ENCODE measurements around the gene GJB3.

Gene GJB3

GRCh38 chr1:34792424-34792823, 11.4 kb downstream of the GJB3 start:
- no peak overlapping the region for H3K4me3 ChIP-seq (ENCODE audit: low read length)
- no peak for DNase-seq
- peaks cover 76% of the 10 kb centered on the region for H3K27me3 ChIP-seq (replicated peaks; ENCODE audit: insufficient read depth, low read length)
- no peak overlapping the region for H3K4me2 ChIP-seq (ENCODE audit: low read depth, low read length)
- peaks cover 5% of the 10 kb centered on the region for H3K4me1 ChIP-seq (ENCODE audit: low read length)
- no peaks in the 10 kb centered on the region for H3K36me3 ChIP-seq (replicated peaks; ENCODE audit: insufficient read depth, low read length)
- no peaks in the 10 kb centered on the region for H3K9me2 ChIP-seq (replicated peaks; ENCODE audit: insufficient read depth, low read length)
- H3K9ac ChIP-seq (ENCODE audit: low read length) = no peak overlapping the region
- H4K20me1 ChIP-seq (ENCODE audit: insufficient read depth, low read length) = no peaks in the 10 kb centered on the region
- no peak overlapping the region for H2AFZ ChIP-seq (ENCODE audit: low read length)
- H3K79me2 ChIP-seq (ENCODE audit: low read length) = no peaks in the 10 kb centered on the region
- 0 out of 2 replicates have a peak, but pooled peaks cover 4% of the 10 kb centered on the region for H3F3A ChIP-seq (ENCODE audit: insufficient read depth, low read length)
- no peaks in the 10 kb centered on the region for H3K9me3 ChIP-seq (replicated peaks; ENCODE audit: insufficient read depth, low read length)
- no peak for TF ChIP-seq EZH2 (optimal IDR thresholded peaks at IDR 0.05; ENCODE audit: low read depth, low read length)
- TF ChIP-seq EZH2phosphoT487 (IDR thresholded peaks at IDR 0.05; ENCODE audit: low read length) = no peak
- TF ChIP-seq, protein P1, sequence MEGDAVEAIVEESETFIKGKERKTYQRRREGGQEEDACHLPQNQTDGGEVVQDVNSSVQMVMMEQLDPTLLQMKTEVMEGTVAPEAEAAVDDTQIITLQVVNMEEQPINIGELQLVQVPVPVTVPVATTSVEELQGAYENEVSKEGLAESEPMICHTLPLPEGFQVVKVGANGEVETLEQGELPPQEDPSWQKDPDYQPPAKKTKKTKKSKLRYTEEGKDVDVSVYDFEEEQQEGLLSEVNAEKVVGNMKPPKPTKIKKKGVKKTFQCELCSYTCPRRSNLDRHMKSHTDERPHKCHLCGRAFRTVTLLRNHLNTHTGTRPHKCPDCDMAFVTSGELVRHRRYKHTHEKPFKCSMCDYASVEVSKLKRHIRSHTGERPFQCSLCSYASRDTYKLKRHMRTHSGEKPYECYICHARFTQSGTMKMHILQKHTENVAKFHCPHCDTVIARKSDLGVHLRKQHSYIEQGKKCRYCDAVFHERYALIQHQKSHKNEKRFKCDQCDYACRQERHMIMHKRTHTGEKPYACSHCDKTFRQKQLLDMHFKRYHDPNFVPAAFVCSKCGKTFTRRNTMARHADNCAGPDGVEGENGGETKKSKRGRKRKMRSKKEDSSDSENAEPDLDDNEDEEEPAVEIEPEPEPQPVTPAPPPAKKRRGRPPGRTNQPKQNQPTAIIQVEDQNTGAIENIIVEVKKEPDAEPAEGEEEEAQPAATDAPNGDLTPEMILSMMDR (IDR thresholded peaks at IDR 0.05; ENCODE audit: low read length) = no peak
- H3K27ac ChIP-seq (ENCODE audit: low read length) = no peak overlapping the region

GRCh38 chr1:34792868-34793727, 12.1 kb downstream of the GJB3 start, which contains the start of gene GJA4:
TSS of gene GJA4 (plus strand) at chr1:34792999. CDS start at chr1:34794214, 1,215 bp downstream.
- Histone ChIP-seq H3K4me1 (ENCODE audit: low read length) (peaks cover 5% of the 10 kb centered on the region), H3K4me3 (ENCODE audit: low read length) (no peak within 1 kb of the TSS), H3K36me3 (replicated peaks; ENCODE audit: insufficient read depth, low read length) (no peaks in the 10 kb centered on the region), H3K9me3 (replicated peaks; ENCODE audit: insufficient read depth, low read length) (no peaks in the 10 kb centered on the region), H3F3A (ENCODE audit: insufficient read depth, low read length) (0 out of 2 replicates have a peak, but pooled peaks cover 4% of the 10 kb centered on the region), H3K9ac (ENCODE audit: low read length) (no peak within 1 kb of the TSS), H3K27me3 (replicated peaks; ENCODE audit: insufficient read depth, low read length) (peaks cover 75% of the 10 kb centered on the region), H3K27ac (ENCODE audit: low read length) (no peak within 1 kb of the TSS), H3K79me2 (ENCODE audit: low read length) (no peaks in the 10 kb centered on the region), H4K20me1 (ENCODE audit: insufficient read depth, low read length) (no peaks in the 10 kb centered on the region), H2AFZ (ENCODE audit: low read length) (no peak within 1 kb of the TSS), H3K9me2 (replicated peaks; ENCODE audit: insufficient read depth, low read length) (no peaks in the 10 kb centered on the region), H3K4me2 (ENCODE audit: low read depth, low read length) (no peak within 1 kb of the TSS)
- DNase-seq = no peak
- TF ChIP-seq EZH2 (optimal IDR thresholded peaks at IDR 0.05; ENCODE audit: low read depth, low read length) = no peak
- TF ChIP-seq, protein P1 (IDR thresholded peaks at IDR 0.05; ENCODE audit: low read length) = no peak
- TF ChIP-seq EZH2phosphoT487 (IDR thresholded peaks at IDR 0.05; ENCODE audit: low read length) = no peak

GRCh38 chr1:34794001-34794789, 13.2 kb downstream of the GJB3 start:
- H3K27me3 ChIP-seq (replicated peaks; ENCODE audit: insufficient read depth, low read length) = peaks cover 74% of the 10 kb centered on the region
- no peaks in the 10 kb centered on the region for H3K9me3 ChIP-seq (replicated peaks; ENCODE audit: insufficient read depth, low read length)
- no peak overlapping the region for H2AFZ ChIP-seq (ENCODE audit: low read length)
- no peaks in the 10 kb centered on the region for H4K20me1 ChIP-seq (ENCODE audit: insufficient read depth, low read length)
- DNase-seq = no peak
- no peak overlapping the region for H3K27ac ChIP-seq (ENCODE audit: low read length)
- H3K4me3 ChIP-seq (ENCODE audit: low read length) = no peak overlapping the region
- no peak overlapping the region for H3K4me2 ChIP-seq (ENCODE audit: low read depth, low read length)
- no peaks in the 10 kb centered on the region for H3K9me2 ChIP-seq (replicated peaks; ENCODE audit: insufficient read depth, low read length)
- no peaks in the 10 kb centered on the region for H3K79me2 ChIP-seq (ENCODE audit: low read length)
- TF ChIP-seq, protein P1 (IDR thresholded peaks at IDR 0.05; ENCODE audit: low read length) = no peak
- TF ChIP-seq EZH2 (optimal IDR thresholded peaks at IDR 0.05; ENCODE audit: low read depth, low read length) = no peak
- no peak for TF ChIP-seq EZH2phosphoT487 (IDR thresholded peaks at IDR 0.05; ENCODE audit: low read length)
- H3K4me1 ChIP-seq (ENCODE audit: low read length) = peaks cover 5% of the 10 kb centered on the region
- no peak overlapping the region for H3K9ac ChIP-seq (ENCODE audit: low read length)
- no peaks in the 10 kb centered on the region for H3K36me3 ChIP-seq (replicated peaks; ENCODE audit: insufficient read depth, low read length)
- H3F3A ChIP-seq (ENCODE audit: insufficient read depth, low read length) = 0 out of 2 replicates have a peak, but pooled peaks cover 4% of the 10 kb centered on the region

Measured in MM.1S (cell line).